Common myeloid progenitor, CD34-positive (primary cell): Measurements from ENCODE around the gene AFP.

Source experiments
- CTCF ChIA-PET: fragments of 350-600 bp; sonication (Branson Sonifier 250); formaldehyde crosslinking; loops from one replicate; lab custom pipeline; 2021; ENCODE audit warnings: antibody characterized with exemption; lab: Charles Lee
- POLR2A ChIA-PET: fragments of 350-600 bp; sonication (Branson Sonifier 250); formaldehyde crosslinking; loops from one replicate; lab custom pipeline; 2021; ENCODE audit warnings: antibody characterized with exemption; lab: Charles Lee
- DNase-seq, 3 donors: peaks; one replicate each; pipeline versions ENCODE4 v3.0.0 to v3.0.0-alpha.2; 2013
- H3K27ac ChIP-seq, 2 experiments: 1 replicate in 1 of 2; 2 replicates in 1 of 2; pipeline ENCODE4 v1.7.0; 2013; ENCODE audit warnings: inconsistent platforms in 2 of 2, low read length in 2 of 2, mild to moderate bottlenecking in 2 of 2, low read depth in 1 of 2, moderate library complexity in 1 of 2; ENCODE audit not compliant: severe bottlenecking in 2 of 2, insufficient read depth in 1 of 2, poor library complexity in 1 of 2
- H3K27me3 ChIP-seq, 5 experiments: replicated peaks in 2 of 5; 1 replicate in 3 of 5; 2 replicates in 2 of 5; pipeline versions ENCODE4 v1.6.1 to v1.7.0; 2013; ENCODE audit warnings: low read length in 4 of 5, mild to moderate bottlenecking in 2 of 5, moderate library complexity in 2 of 5, inconsistent platforms in 1 of 5; ENCODE audit not compliant: insufficient read depth in 5 of 5, control insufficient read depth in 4 of 5
- H3K36me3 ChIP-seq, 4 experiments: 1 replicate in 2 of 4; 2 replicates in 2 of 4; pipeline versions ENCODE4 v1.6.1 to v1.7.0; 2013; ENCODE audit warnings: low read length in 3 of 4, control low read depth in 1 of 4, mild to moderate bottlenecking in 1 of 4; ENCODE audit not compliant: control insufficient read depth in 4 of 4, insufficient read depth in 4 of 4
- H3K4me1 ChIP-seq, 4 experiments: 1 replicate in 3 of 4; 2 replicates in 1 of 4; pipeline versions ENCODE4 v1.6.1 to v1.7.1; 2013; ENCODE audit warnings: low read length in 3 of 4, mild to moderate bottlenecking in 3 of 4, control low read depth in 1 of 4, inconsistent platforms in 1 of 4, moderate library complexity in 1 of 4; ENCODE audit not compliant: control insufficient read depth in 4 of 4, insufficient read depth in 4 of 4; ENCODE audit errors: control extremely low read depth in 1 of 4
- H3K4me3 ChIP-seq, 7 experiments: 1 replicate in 4 of 7; 2 replicates in 3 of 7; pipeline versions ENCODE4 v1.5.1 to v1.7.0; 2013; ENCODE audit warnings: mild to moderate bottlenecking in 7 of 7, low read length in 6 of 7, moderate library complexity in 6 of 7, inconsistent platforms in 2 of 7, low read depth in 2 of 7, control low read depth in 1 of 7; ENCODE audit not compliant: insufficient read depth in 4 of 7, control insufficient read depth in 1 of 7; ENCODE audit errors: extremely low read depth in 1 of 7
- H3K9me3 ChIP-seq, 5 experiments: 1 replicate in 4 of 5; 2 replicates in 1 of 5; pipeline versions ENCODE4 v1.6.1 to v1.7.1; 2013; ENCODE audit warnings: low read length in 4 of 5, mild to moderate bottlenecking in 2 of 5, inconsistent platforms in 1 of 5, low read depth in 1 of 5, moderate library complexity in 1 of 5; ENCODE audit not compliant: control insufficient read depth in 4 of 5, insufficient read depth in 2 of 5; ENCODE audit errors: control extremely low read depth in 1 of 5
- WGBS: methylation state at CpG from one replicate; pipeline ENCODE4 v1.1.5; 2013; ENCODE audit not compliant: insufficient coverage; 5-methylcytosine and 5-hydroxymethylcytosine counted together

The AFP gene

GRCh38 chr4:73451981-73452747 lies 16.1 kb downstream of the AFP start:
- H3K4me1 ChIP-seq: no peaks in the 10 kb centered on the region
- POLR2A ChIA-PET: no interaction called here
- no peaks in the 10 kb centered on the region for H3K36me3 ChIP-seq
- no peak overlapping the region for H3K27ac ChIP-seq
- no peak overlapping the region for H3K4me3 ChIP-seq
- CTCF ChIA-PET: no interaction called here
- 97% methylated on average over 3 of the region's 4 CpGs for WGBS
- no peak for DNase-seq
- H3K9me3 ChIP-seq: no peaks in the 10 kb centered on the region
- peaks cover 0 to 4% (median 0%) of the 10 kb centered on the region in 5 experiments for H3K27me3 ChIP-seq

GRCh38 chr4:73452953-73453700 lies 17.1 kb downstream of the AFP start:
- no peaks in the 10 kb centered on the region for H3K4me1 ChIP-seq
- H3K9me3 ChIP-seq: no peaks in the 10 kb centered on the region
- no CpG with 5 or more reads among the region's 2 CpGs for WGBS
- no peaks in the 10 kb centered on the region for H3K36me3 ChIP-seq
- H3K4me3 ChIP-seq: no peak overlapping the region
- DNase-seq: no peak
- ChIA-PET POLR2A (no interaction called here), CTCF (no interaction called here)
- H3K27ac ChIP-seq: no peak overlapping the region
- no peaks in the 10 kb centered on the region for H3K27me3 ChIP-seq

- H3K27ac ChIP-seq: no peak overlapping the region
- H3K9me3 ChIP-seq: no peaks in the 10 kb centered on the region
- H3K4me3 ChIP-seq: no peak overlapping the region
- peak in 2 of 3 donors; percentile 7 to 25 for DNase-seq
- no peaks in the 10 kb centered on the region for H3K4me1 ChIP-seq
- H3K27me3 ChIP-seq: no peaks in the 10 kb centered on the region
- POLR2A ChIA-PET: no interaction called here
- CTCF ChIA-PET: no interaction called here
- no peaks in the 10 kb centered on the region for H3K36me3 ChIP-seq
Measured at GRCh38 chr4:73453701-73454005, 17.6 kb downstream of the AFP start.

GRCh38 chr4:73454920-73455319 lies 18.9 kb downstream of the AFP start:
- no peak for DNase-seq
- Histone ChIP-seq H3K27ac (no peak overlapping the region), H3K36me3 (no peaks in the 10 kb centered on the region), H3K4me1 (no peaks in the 10 kb centered on the region), H3K27me3 (no peaks in the 10 kb centered on the region), H3K9me3 (no peaks in the 10 kb centered on the region), H3K4me3 (no peak overlapping the region)
- WGBS: no CpG with 5 or more reads among the region's 3 CpGs
- ChIA-PET CTCF (no interaction called here), POLR2A (no interaction called here)

GRCh38 chr4:73456177-73457022 lies 20.4 kb downstream of the AFP start:
- H3K27ac ChIP-seq: no peak overlapping the region
- CTCF ChIA-PET: interaction anchor here (1.1 to 4.3 kb wide), 2 partner anchors 10 to 21 kb away, joined by 3 to 13 read pairs; no protein-coding TSS in a partner anchor
- H3K36me3 ChIP-seq: no peaks in the 10 kb centered on the region
- 92% methylated on average over 2 of the region's 5 CpGs for WGBS
- H3K4me1 ChIP-seq: no peaks in the 10 kb centered on the region
- no peak overlapping the region for H3K4me3 ChIP-seq
- POLR2A ChIA-PET: no interaction called here
- H3K9me3 ChIP-seq: no peaks in the 10 kb centered on the region
- no peaks in the 10 kb centered on the region for H3K27me3 ChIP-seq
- DNase-seq: no peak

GRCh38 chr4:73458184-73459047 lies 22.4 kb downstream of the AFP start:
- Histone ChIP-seq H3K4me3 (no peak overlapping the region), H3K9me3 (no peaks in the 10 kb centered on the region), H3K27ac (no peak overlapping the region), H3K36me3 (no peaks in the 10 kb centered on the region), H3K27me3 (no peaks in the 10 kb centered on the region), H3K4me1 (no peaks in the 10 kb centered on the region)
- no peak for DNase-seq
- ChIA-PET CTCF (interaction anchor here (4.3 kb wide), 1 partner anchor 12 kb away, joined by 13 read pairs; no protein-coding TSS in a partner anchor), POLR2A (no interaction called here)
- 85% methylated on average over 3 of the region's 4 CpGs for WGBS
